Astrocyte (in vitro differentiated cells and primary cell): ENCODE data around the gene AGGF1. TPM values are rescaled to one million over a fixed set of nuclear protein-coding genes. Genes with fewer than 3 reads are reported as not detected.

ENCODE experiments used
- DNase-seq: peaks from one replicate; pipeline ENCODE4 v3.0.0-alpha.2; 2010; ENCODE audit warnings: low read depth
- FAIRE-seq: peaks from 2 replicates; lab custom pipeline; 2011; peaks lifted over from hg19 to GRCh38; lab: Jason Lieb, UNC
- H2AFZ ChIP-seq: 2 replicates; pipeline ENCODE4 v1.6.0; 2012; ENCODE audit warnings: low read depth, low read length, inconsistent platforms
- H3K27ac ChIP-seq: 2 replicates; pipeline ENCODE4 v1.5.1; 2011; ENCODE audit warnings: low read depth, low read length, inconsistent platforms
- H3K27me3 ChIP-seq: 2 replicates; pipeline ENCODE4 v1.6.0; 2011; ENCODE audit warnings: low read length, inconsistent platforms; ENCODE audit not compliant: insufficient read depth
- H3K36me3 ChIP-seq: 2 replicates; pipeline ENCODE4 v1.5.1; 2011; ENCODE audit warnings: low read length, inconsistent platforms; ENCODE audit not compliant: insufficient read depth
- H3K4me1 ChIP-seq: 2 replicates; pipeline ENCODE4 v1.5.1; 2011; ENCODE audit warnings: low read length, inconsistent platforms; ENCODE audit not compliant: insufficient read depth
- H3K4me2 ChIP-seq: 2 replicates; pipeline ENCODE4 v1.6.0; 2012; ENCODE audit warnings: low read length, inconsistent platforms
- H3K4me3 ChIP-seq: 2 replicates; pipeline ENCODE4 v1.5.1; 2011; ENCODE audit warnings: low read depth, mild to moderate bottlenecking, low read length, inconsistent platforms; ENCODE audit not compliant: insufficient read depth
- H3K79me2 ChIP-seq: 2 replicates; pipeline ENCODE4 v1.6.0; 2012; ENCODE audit warnings: mild to moderate bottlenecking, low read length, inconsistent platforms; ENCODE audit not compliant: insufficient read depth
- H3K9ac ChIP-seq: 2 replicates; pipeline ENCODE4 v1.6.0; 2012; ENCODE audit warnings: mild to moderate bottlenecking, low read length, inconsistent platforms
- H3K9me3 ChIP-seq: 2 replicates; pipeline ENCODE4 v1.5.1; 2012; ENCODE audit warnings: low read depth, mild to moderate bottlenecking, low read length, inconsistent platforms; ENCODE audit not compliant: insufficient read depth
- H4K20me1 ChIP-seq: 2 replicates; pipeline ENCODE4 v1.6.0; 2012; ENCODE audit warnings: low read length, inconsistent platforms; ENCODE audit not compliant: insufficient read depth
- H3K27ac Mint-ChIP-seq: one replicate; pipeline ENCODE4 v1.8.0; 2021; ENCODE audit warnings: mild to moderate bottlenecking, mixed read lengths; ENCODE audit not compliant: unreplicated experiment
- H3K27me3 Mint-ChIP-seq: one replicate; pipeline ENCODE4 v1.8.0; 2021; ENCODE audit warnings: low read depth, mixed read lengths; ENCODE audit not compliant: unreplicated experiment
- H3K36me3 Mint-ChIP-seq: one replicate; pipeline ENCODE4 v1.8.0; 2021; ENCODE audit warnings: low read depth, mixed read lengths; ENCODE audit not compliant: unreplicated experiment
- H3K4me1 Mint-ChIP-seq: one replicate; pipeline ENCODE4 v1.8.0; 2021; ENCODE audit warnings: low read depth, mixed read lengths; ENCODE audit not compliant: unreplicated experiment
- H3K4me3 Mint-ChIP-seq: one replicate; pipeline ENCODE4 v1.8.0; 2021; ENCODE audit warnings: mild to moderate bottlenecking, moderate library complexity, mixed read lengths; ENCODE audit not compliant: unreplicated experiment
- H3K9me3 Mint-ChIP-seq: one replicate; pipeline ENCODE4 v1.8.0; 2021; ENCODE audit warnings: mild to moderate bottlenecking, mixed read lengths; ENCODE audit not compliant: unreplicated experiment
- EZH2 ChIP-seq: IDR thresholded peaks from 2 replicates; pipeline ENCODE4 v1.6.1; 2012; ENCODE audit warnings: mild to moderate bottlenecking, low read length, inconsistent platforms; ENCODE audit not compliant: insufficient read depth
- total RNA-seq: library from RNA; stranded (reverse); gene quantifications from 2 replicates; pipeline ENCODE4 v1.2.1, GENCODE V29; 2021
- TF ChIP-seq, protein P1 (sequence below): IDR thresholded peaks from 2 replicates; pipeline ENCODE4 v1.5.1; 2011; ENCODE audit warnings: low read depth, mild to moderate bottlenecking, inconsistent platforms, low read length, moderate library complexity; ENCODE audit not compliant: insufficient read depth

AGGF1 gene
- total RNA-seq, 1 donor from 2014 or later: 18.2 TPM

DNA sequence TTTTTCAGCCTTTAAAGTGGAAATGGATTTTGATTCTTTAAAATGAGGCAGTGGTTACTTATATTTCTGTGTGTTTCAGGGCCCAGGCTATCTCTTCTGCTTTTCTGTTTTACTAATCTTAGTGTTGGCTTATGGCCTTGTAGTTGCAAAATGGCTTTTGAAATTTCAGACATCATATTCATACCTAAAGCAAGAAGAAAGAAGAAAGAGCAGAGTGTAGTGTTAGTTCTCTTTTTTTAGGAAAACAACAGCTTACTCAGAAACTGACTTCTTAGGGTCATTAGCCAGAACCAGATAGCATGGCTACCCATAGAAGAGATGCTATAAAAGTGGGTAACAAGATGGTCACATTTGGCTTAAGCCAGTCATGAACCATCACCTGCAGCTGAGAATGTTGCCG, 36.0 kb downstream of the AGGF1 start:
- TF ChIP-seq, protein P1, sequence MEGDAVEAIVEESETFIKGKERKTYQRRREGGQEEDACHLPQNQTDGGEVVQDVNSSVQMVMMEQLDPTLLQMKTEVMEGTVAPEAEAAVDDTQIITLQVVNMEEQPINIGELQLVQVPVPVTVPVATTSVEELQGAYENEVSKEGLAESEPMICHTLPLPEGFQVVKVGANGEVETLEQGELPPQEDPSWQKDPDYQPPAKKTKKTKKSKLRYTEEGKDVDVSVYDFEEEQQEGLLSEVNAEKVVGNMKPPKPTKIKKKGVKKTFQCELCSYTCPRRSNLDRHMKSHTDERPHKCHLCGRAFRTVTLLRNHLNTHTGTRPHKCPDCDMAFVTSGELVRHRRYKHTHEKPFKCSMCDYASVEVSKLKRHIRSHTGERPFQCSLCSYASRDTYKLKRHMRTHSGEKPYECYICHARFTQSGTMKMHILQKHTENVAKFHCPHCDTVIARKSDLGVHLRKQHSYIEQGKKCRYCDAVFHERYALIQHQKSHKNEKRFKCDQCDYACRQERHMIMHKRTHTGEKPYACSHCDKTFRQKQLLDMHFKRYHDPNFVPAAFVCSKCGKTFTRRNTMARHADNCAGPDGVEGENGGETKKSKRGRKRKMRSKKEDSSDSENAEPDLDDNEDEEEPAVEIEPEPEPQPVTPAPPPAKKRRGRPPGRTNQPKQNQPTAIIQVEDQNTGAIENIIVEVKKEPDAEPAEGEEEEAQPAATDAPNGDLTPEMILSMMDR: no peak
- no peak for TF ChIP-seq EZH2
- Mint-ChIP-seq H3K27me3 (no peaks in the 10 kb centered on the region), H3K4me3 (no peak overlapping the region), H3K36me3 (peaks cover 4% of the 10 kb centered on the region), H3K4me1 (peaks cover 10% of the 10 kb centered on the region), H3K27ac (no peak overlapping the region), H3K9me3 (peaks cover 4% of the 10 kb centered on the region)
- Histone ChIP-seq H3K9me3 (no peaks in the 10 kb centered on the region), H3K9ac (no peak overlapping the region), H4K20me1 (no peaks in the 10 kb centered on the region), H3K27ac (no peak overlapping the region), H3K79me2 (no peaks in the 10 kb centered on the region), H3K4me1 (no peaks in the 10 kb centered on the region), H3K27me3 (no peaks in the 10 kb centered on the region), H3K4me3 (no peak overlapping the region), H2AFZ (no peak overlapping the region), H3K36me3 (peaks cover 13% of the 10 kb centered on the region), H3K4me2 (no peak overlapping the region)
- FAIRE-seq (no peak), DNase-seq (no peak)

DNA sequence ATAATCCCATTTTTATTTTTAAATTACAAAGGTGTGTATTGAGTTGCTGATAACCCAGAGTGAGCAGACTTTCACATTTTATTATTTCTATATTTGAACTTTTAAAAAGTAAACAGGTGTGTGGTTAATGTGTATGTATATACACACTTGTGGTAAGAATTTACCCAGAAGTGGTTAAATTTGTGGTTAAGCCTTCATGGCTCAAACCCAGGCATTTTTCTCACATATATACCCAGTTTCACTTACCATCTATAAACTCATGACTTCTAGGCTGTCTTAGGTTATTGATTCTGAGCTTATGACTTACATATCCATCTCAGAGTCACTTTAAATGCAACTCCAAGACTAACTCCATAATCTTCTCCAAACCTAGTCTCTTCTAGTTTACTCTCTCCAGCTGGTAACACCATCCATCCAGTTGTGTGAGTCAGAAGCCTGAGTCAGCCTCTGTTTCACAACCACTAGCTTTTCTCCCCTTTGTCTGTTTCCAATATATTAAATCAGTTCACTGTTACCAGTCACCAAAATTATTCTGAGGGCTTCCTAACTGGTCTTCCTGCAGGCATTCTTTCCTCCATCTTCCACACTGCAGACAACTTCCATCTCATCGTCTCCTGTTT, 36.7 kb downstream of the AGGF1 start:
- H3K36me3 Mint-ChIP-seq: no peaks in the 10 kb centered on the region
- FAIRE-seq (no peak), DNase-seq (peak; percentile 60)
- peaks cover 4% of the 10 kb centered on the region for H3K9me3 Mint-ChIP-seq
- Histone ChIP-seq H3K9me3 (no peaks in the 10 kb centered on the region), H3K9ac (no peak overlapping the region), H3K4me2 (no peak overlapping the region), H3K27ac (no peak overlapping the region), H3K4me3 (no peak overlapping the region), H3K36me3 (peaks cover 6% of the 10 kb centered on the region), H4K20me1 (no peaks in the 10 kb centered on the region), H2AFZ (no peak overlapping the region), H3K4me1 (no peaks in the 10 kb centered on the region), H3K27me3 (no peaks in the 10 kb centered on the region), H3K79me2 (no peaks in the 10 kb centered on the region)
- H3K4me1 Mint-ChIP-seq: peaks cover 10% of the 10 kb centered on the region
- no peak overlapping the region for H3K27ac Mint-ChIP-seq
- H3K4me3 Mint-ChIP-seq: no peak overlapping the region
- TF ChIP-seq EZH2: no peak
- TF ChIP-seq, protein P1: no peak
- no peaks in the 10 kb centered on the region for H3K27me3 Mint-ChIP-seq

GRCh38 chr5:77073667-77074066, 43.5 kb downstream of the AGGF1 start:
- H3K9me3 Mint-ChIP-seq: peaks cover 4% of the 10 kb centered on the region
- peak; percentile 52 for DNase-seq
- no peak overlapping the region for H3K4me3 ChIP-seq
- no peak overlapping the region for H3K9ac ChIP-seq
- no peak for FAIRE-seq
- TF ChIP-seq, protein P1: no peak
- H3K36me3 ChIP-seq: no peaks in the 10 kb centered on the region
- H3K27ac Mint-ChIP-seq: no peak overlapping the region
- H3K4me2 ChIP-seq: peak overlapping the region; percentile 18
- H4K20me1 ChIP-seq: peaks cover 20% of the 10 kb centered on the region
- H3K4me3 Mint-ChIP-seq: no peak overlapping the region
- H3K9me3 ChIP-seq: no peaks in the 10 kb centered on the region
- H3K27me3 Mint-ChIP-seq: no peaks in the 10 kb centered on the region
- no peaks in the 10 kb centered on the region for H3K4me1 ChIP-seq
- H2AFZ ChIP-seq: no peak overlapping the region
- H3K27me3 ChIP-seq: no peaks in the 10 kb centered on the region
- peaks cover 3% of the 10 kb centered on the region for H3K36me3 Mint-ChIP-seq
- H3K4me1 Mint-ChIP-seq: peaks cover 10% of the 10 kb centered on the region
- no peak overlapping the region for H3K27ac ChIP-seq
- no peaks in the 10 kb centered on the region for H3K79me2 ChIP-seq
